Immature natural killer cell (primary cell): ENCODE data around the gene CEBPE. TPM values are rescaled to one million over a fixed set of nuclear protein-coding genes. Genes with fewer than 3 reads are reported as not detected.

Experiments
- DNase-seq, 3 donors: peaks; one replicate each; pipeline ENCODE4 v3.0.0; 2022; ENCODE audit warnings: mixed read lengths in 1 of 3
- H3K27ac Mint-ChIP-seq, 6 donors: one replicate each; pipeline ENCODE4 v1.8.0; 2020; ENCODE audit warnings: mixed read lengths in 6 of 6, mild to moderate bottlenecking in 5 of 6, inconsistent platforms in 4 of 6, moderate library complexity in 3 of 6
- H3K27me3 Mint-ChIP-seq, 3 donors: one replicate each; pipeline ENCODE4 v1.8.0; 2020 to 2021; ENCODE audit warnings: low read depth in 3 of 3, mild to moderate bottlenecking in 3 of 3, mixed read lengths in 3 of 3, moderate library complexity in 3 of 3, inconsistent platforms in 1 of 3
- H3K36me3 Mint-ChIP-seq, 3 donors: one replicate each; pipeline ENCODE4 v1.8.0; 2020; ENCODE audit warnings: mixed read lengths in 3 of 3, inconsistent platforms in 2 of 3, mild to moderate bottlenecking in 2 of 3
- H3K4me1 Mint-ChIP-seq, 2 donors: one replicate each; pipeline ENCODE4 v1.8.0; 2020; ENCODE audit warnings: inconsistent platforms in 2 of 2, mild to moderate bottlenecking in 2 of 2, mixed read lengths in 2 of 2, moderate library complexity in 1 of 2
- H3K4me3 Mint-ChIP-seq, 5 donors: one replicate each; pipeline ENCODE4 v1.8.0; 2020; ENCODE audit warnings: mild to moderate bottlenecking in 5 of 5, mixed read lengths in 5 of 5, inconsistent platforms in 3 of 5, moderate library complexity in 3 of 5
- H3K9me3 Mint-ChIP-seq, 6 donors: one replicate each; pipeline ENCODE4 v1.8.0; 2020; ENCODE audit warnings: mild to moderate bottlenecking in 6 of 6, mixed read lengths in 6 of 6, inconsistent platforms in 4 of 6, moderate library complexity in 3 of 6
- polyA plus RNA-seq, 3 donors: library from polyadenylated mRNA; unstranded; fragments of 300-500 nt; fragmentation: Illumina TruSeq; gene quantifications; one replicate each; pipeline ENCODE4 v1.2.3, GENCODE V29; 2021

CEBPE gene
- polyA plus RNA-seq, 3 donors from 2014 or later = not detected

- DNase-seq = no peak
- no peaks in the 10 kb centered on the region for H3K9me3 Mint-ChIP-seq
- peaks cover 3 to 52% of the 10 kb centered on the region in 2 donors for H3K4me1 Mint-ChIP-seq
- peaks cover 21 to 42% (median 34%) of the 10 kb centered on the region in 3 donors for H3K36me3 Mint-ChIP-seq
- no peak overlapping the region for H3K27ac Mint-ChIP-seq
- no peak overlapping the region for H3K4me3 Mint-ChIP-seq
- no peaks in the 10 kb centered on the region for H3K27me3 Mint-ChIP-seq
Measured at GRCh38 chr14:23086565-23086964, 32.5 kb downstream of the CEBPE start.

- Mint-ChIP-seq H3K4me3 (no peak overlapping the region), H3K36me3 (peaks cover 29 to 50% (median 40%) of the 10 kb centered on the region in 3 donors), H3K4me1 (peaks cover 1 to 49% of the 10 kb centered on the region in 2 donors), H3K9me3 (no peaks in the 10 kb centered on the region), H3K27me3 (no peaks in the 10 kb centered on the region), H3K27ac (peak overlapping the region in 1 of 6 donors; percentile 17)
- no peak for DNase-seq
Measured at GRCh38 chr14:23085458-23085857, 33.6 kb downstream of the CEBPE start.

- Mint-ChIP-seq H3K27ac (peak overlapping the region in 1 of 6 donors; percentile 25), H3K4me3 (no peak overlapping the region), H3K27me3 (peaks cover 0 to 2% (median 0%) of the 10 kb centered on the region in 3 donors), H3K36me3 (peaks cover 33 to 56% (median 37%) of the 10 kb centered on the region in 3 donors), H3K9me3 (no peaks in the 10 kb centered on the region), H3K4me1 (peaks cover 2 to 14% of the 10 kb centered on the region in 2 donors)
- no peak for DNase-seq
Measured at GRCh38 chr14:23080474-23080873, 38.6 kb downstream of the CEBPE start.

- H3K27me3 Mint-ChIP-seq = peaks cover 0 to 2% (median 0%) of the 10 kb centered on the region in 3 donors
- H3K27ac Mint-ChIP-seq = peak overlapping the region in 2 of 6 donors; percentile 40 to 83
- H3K4me3 Mint-ChIP-seq = no peak overlapping the region
- no peak for DNase-seq
- H3K9me3 Mint-ChIP-seq = no peaks in the 10 kb centered on the region
- peaks cover 2 to 8% of the 10 kb centered on the region in 2 donors for H3K4me1 Mint-ChIP-seq
- H3K36me3 Mint-ChIP-seq = peaks cover 32 to 52% (median 37%) of the 10 kb centered on the region in 3 donors
Measured at GRCh38 chr14:23079716-23080115, 39.3 kb downstream of the CEBPE start.

GRCh38 chr14:23078692-23079116 is 40.4 kb downstream of the CEBPE start:
- peaks cover 33 to 49% (median 34%) of the 10 kb centered on the region in 3 donors for H3K36me3 Mint-ChIP-seq
- H3K9me3 Mint-ChIP-seq = no peaks in the 10 kb centered on the region
- H3K27me3 Mint-ChIP-seq = peaks cover 0 to 2% (median 0%) of the 10 kb centered on the region in 3 donors
- peaks cover 2 to 4% of the 10 kb centered on the region in 2 donors for H3K4me1 Mint-ChIP-seq
- no peak for DNase-seq
- no peak overlapping the region for H3K27ac Mint-ChIP-seq
- H3K4me3 Mint-ChIP-seq = no peak overlapping the region

- DNase-seq = no peak
- no peak overlapping the region for H3K4me3 Mint-ChIP-seq
- peaks cover 0 to 2% (median 0%) of the 10 kb centered on the region in 3 donors for H3K27me3 Mint-ChIP-seq
- no peak overlapping the region for H3K27ac Mint-ChIP-seq
- H3K36me3 Mint-ChIP-seq = peaks cover 33 to 49% (median 34%) of the 10 kb centered on the region in 3 donors
- peaks cover 2 to 4% of the 10 kb centered on the region in 2 donors for H3K4me1 Mint-ChIP-seq
- H3K9me3 Mint-ChIP-seq = no peaks in the 10 kb centered on the region
Measured at GRCh38 chr14:23077962-23078361, 41.1 kb downstream of the CEBPE start.

- Mint-ChIP-seq H3K9me3 (no peaks in the 10 kb centered on the region), H3K4me1 (peaks cover 5 to 9% of the 10 kb centered on the region in 2 donors), H3K4me3 (no peak overlapping the region), H3K27ac (no peak overlapping the region), H3K27me3 (peaks cover 0 to 2% (median 0%) of the 10 kb centered on the region in 3 donors), H3K36me3 (peaks cover 34 to 49% (median 37%) of the 10 kb centered on the region in 3 donors)
- peak in 1 of 3 donors; percentile 33 for DNase-seq
Measured at GRCh38 chr14:23076785-23077408, 42.2 kb downstream of the CEBPE start.

- no peaks in the 10 kb centered on the region for H3K9me3 Mint-ChIP-seq
- DNase-seq = no peak
- H3K36me3 Mint-ChIP-seq = peaks cover 21 to 31% (median 24%) of the 10 kb centered on the region in 3 donors
- H3K27ac Mint-ChIP-seq = no peak overlapping the region
- H3K4me3 Mint-ChIP-seq = no peak overlapping the region
- peaks cover 0 to 6% (median 0%) of the 10 kb centered on the region in 3 donors for H3K27me3 Mint-ChIP-seq
- H3K4me1 Mint-ChIP-seq = peaks cover 22 to 28% of the 10 kb centered on the region in 2 donors
Measured at GRCh38 chr14:23074906-23075305, 44.1 kb downstream of the CEBPE start.

- H3K4me3 Mint-ChIP-seq = peak overlapping the region; percentile 90 to 97 (median 91)
- no peaks in the 10 kb centered on the region for H3K9me3 Mint-ChIP-seq
- peak overlapping the region; percentile 84 to 94 (median 90) for H3K27ac Mint-ChIP-seq
- H3K27me3 Mint-ChIP-seq = peaks cover 0 to 9% (median 0%) of the 10 kb centered on the region in 3 donors
- DNase-seq = no peak
- peaks cover 33 to 35% of the 10 kb centered on the region in 2 donors for H3K4me1 Mint-ChIP-seq
- peaks cover 7 to 12% (median 9%) of the 10 kb centered on the region in 3 donors for H3K36me3 Mint-ChIP-seq
Measured at GRCh38 chr14:23071921-23072539, 47.0 kb downstream of the CEBPE start.

- Mint-ChIP-seq H3K4me3 (peak overlapping the region; percentile 90 to 97 (median 91)), H3K4me1 (peaks cover 33 to 35% of the 10 kb centered on the region in 2 donors), H3K9me3 (no peaks in the 10 kb centered on the region), H3K27ac (peak overlapping the region; percentile 84 to 94 (median 90)), H3K36me3 (peaks cover 7 to 9% (median 8%) of the 10 kb centered on the region in 3 donors), H3K27me3 (peaks cover 0 to 10% (median 0%) of the 10 kb centered on the region in 3 donors)
- DNase-seq = peak; percentile 56 to 66 (median 59)
Measured at GRCh38 chr14:23071244-23071920, 47.7 kb downstream of the CEBPE start.

- Mint-ChIP-seq H3K9me3 (no peaks in the 10 kb centered on the region), H3K27ac (peak overlapping the region; percentile 84 to 94 (median 90)), H3K4me3 (peak overlapping the region; percentile 90 to 97 (median 91)), H3K27me3 (peaks cover 0 to 10% (median 4%) of the 10 kb centered on the region in 3 donors), H3K4me1 (peaks cover 33 to 35% of the 10 kb centered on the region in 2 donors), H3K36me3 (peaks cover 11 to 14% (median 14%) of the 10 kb centered on the region in 3 donors)
- no peak for DNase-seq
Measured at GRCh38 chr14:23070262-23071129, 48.6 kb downstream of the CEBPE start.

- peak overlapping the region in 3 of 6 donors; percentile 22 to 78 (median 76) for H3K27ac Mint-ChIP-seq
- no peak for DNase-seq
- peaks cover 0 to 10% (median 5%) of the 10 kb centered on the region in 3 donors for H3K27me3 Mint-ChIP-seq
- no peak overlapping the region for H3K4me3 Mint-ChIP-seq
- H3K9me3 Mint-ChIP-seq = no peaks in the 10 kb centered on the region
- H3K36me3 Mint-ChIP-seq = peaks cover 8 to 12% (median 10%) of the 10 kb centered on the region in 3 donors
- H3K4me1 Mint-ChIP-seq = peaks cover 33 to 35% of the 10 kb centered on the region in 2 donors
Measured at GRCh38 chr14:23069413-23069806, 49.6 kb downstream of the CEBPE start.
